ENCODE measurements around the gene GNG5. TPM values are rescaled to one million over a fixed set of nuclear protein-coding genes. Genes with fewer than 3 reads are reported as not detected.

Gene GNG5
- total RNA-seq, 1 donor from 2014 or later = 95.3 TPM

GRCh38 chr1:84493747-84494146, 12.6 kb downstream of the GNG5 start:
- peaks cover 0 to 76% of the 10 kb centered on the region in 2 donors for H3K36me3 ChIP-seq
- no peaks in the 10 kb centered on the region for H3K27me3 ChIP-seq
- no peak for DNase-seq (ENCODE audit: extremely low spot score in 2 of 2)
- no peaks in the 10 kb centered on the region for H3K4me1 ChIP-seq
- H3K9me3 ChIP-seq = no peaks in the 10 kb centered on the region
- no peak overlapping the region for H3K4me3 ChIP-seq
- TF ChIP-seq POLR2AphosphoS5 (IDR thresholded peaks at IDR 0.05; ENCODE audit: insufficient read depth in 1 of 2, low read depth in 1 of 2) = no peak
- TF ChIP-seq CTCF (IDR thresholded peaks at IDR 0.05) = no peak
- TF ChIP-seq POLR2A (IDR thresholded peaks at IDR 0.05) = no peak
- intact Hi-C loops (cut with DNase I) = no loop called here
- no peak overlapping the region for H3K27ac ChIP-seq

GRCh38 chr1:84492726-84493125, 13.7 kb downstream of the GNG5 start:
- Histone ChIP-seq H3K27ac (no peak overlapping the region), H3K9me3 (no peaks in the 10 kb centered on the region), H3K36me3 (peaks cover 0 to 71% of the 10 kb centered on the region in 2 donors), H3K4me3 (no peak overlapping the region), H3K27me3 (no peaks in the 10 kb centered on the region), H3K4me1 (no peaks in the 10 kb centered on the region)
- no peak for TF ChIP-seq POLR2A (IDR thresholded peaks at IDR 0.05)
- no peak for TF ChIP-seq CTCF (IDR thresholded peaks at IDR 0.05)
- TF ChIP-seq POLR2AphosphoS5 (IDR thresholded peaks at IDR 0.05; ENCODE audit: insufficient read depth in 1 of 2, low read depth in 1 of 2) = no peak
- intact Hi-C loops (cut with DNase I) = no loop called here
- DNase-seq (ENCODE audit: extremely low spot score in 2 of 2) = no peak

- DNase-seq (ENCODE audit: extremely low spot score in 2 of 2) = no peak
- Histone ChIP-seq H3K36me3 (peaks cover 0 to 52% of the 10 kb centered on the region in 2 donors), H3K27me3 (no peaks in the 10 kb centered on the region), H3K4me3 (no peak overlapping the region), H3K4me1 (no peaks in the 10 kb centered on the region), H3K9me3 (no peaks in the 10 kb centered on the region), H3K27ac (no peak overlapping the region)
- intact Hi-C loops (cut with DNase I) = no loop called here
- TF ChIP-seq POLR2AphosphoS5 (IDR thresholded peaks at IDR 0.05; ENCODE audit: insufficient read depth in 1 of 2, low read depth in 1 of 2) (no peak), POLR2A (IDR thresholded peaks at IDR 0.05) (no peak), CTCF (IDR thresholded peaks at IDR 0.05) (no peak)
These were observed 16.6 kb downstream of the GNG5 start for GRCh38 chr1:84489766-84490165.

- no peak for TF ChIP-seq POLR2AphosphoS5 (IDR thresholded peaks at IDR 0.05; ENCODE audit: insufficient read depth in 1 of 2, low read depth in 1 of 2)
- no peak for TF ChIP-seq CTCF (IDR thresholded peaks at IDR 0.05)
- no peak for TF ChIP-seq POLR2A (IDR thresholded peaks at IDR 0.05)
- no peak overlapping the region for H3K4me3 ChIP-seq
- no peaks in the 10 kb centered on the region for H3K4me1 ChIP-seq
- peaks cover 0 to 60% of the 10 kb centered on the region in 2 donors for H3K36me3 ChIP-seq
- H3K9me3 ChIP-seq = no peaks in the 10 kb centered on the region
- H3K27me3 ChIP-seq = no peaks in the 10 kb centered on the region
- no peak overlapping the region for H3K27ac ChIP-seq
- intact Hi-C loops (cut with DNase I) = no loop called here
- DNase-seq (ENCODE audit: extremely low spot score in 2 of 2) = no peak
These were observed 18.3 kb downstream of the GNG5 start for GRCh38 chr1:84488107-84488506.

- H3K27ac ChIP-seq = no peak overlapping the region
- no peak overlapping the region for H3K4me3 ChIP-seq
- no peaks in the 10 kb centered on the region for H3K9me3 ChIP-seq
- no peaks in the 10 kb centered on the region for H3K27me3 ChIP-seq
- H3K4me1 ChIP-seq = peaks cover 33% of the 10 kb centered on the region
- peaks cover 0 to 28% of the 10 kb centered on the region in 2 donors for H3K36me3 ChIP-seq
- TF ChIP-seq POLR2A (IDR thresholded peaks at IDR 0.05) = no peak
- intact Hi-C loops (cut with DNase I) = no loop called here
- DNase-seq (ENCODE audit: extremely low spot score in 2 of 2) = no peak
These were observed 25.1 kb downstream of the GNG5 start for GRCh38 chr1:84481317-84481716.
